IMR-90 (cell line): Measurements from ENCODE around the gene VSIR. TPM values are rescaled to one million over a fixed set of nuclear protein-coding genes. Genes with fewer than 3 reads are reported as not detected.

Source experiments
- ATAC-seq: fragments of 200-7000 bp; cut with Tn5 transposase; 2 replicates; pipeline ENCODE4 v1.9.1; 2020; ENCODE audit warnings: low read depth, mild to moderate bottlenecking, moderate library complexity
- BruUV-seq: library from RNA; stranded (reverse); fragments of 400-500 nt; replicated peaks from 2 replicates; lab custom pipeline; 2021; lab: Mats Ljungman, UMichigan
- CTCF ChIA-PET: fragments of 300-600 bp; formaldehyde crosslinking; extraction: SDS; loops from one replicate; lab custom pipeline; 2021; ENCODE audit warnings: antibody characterized with exemption; lab: Yijun Ruan, JAX
- POLR2A ChIA-PET: fragments of 300-600 bp; sonication (Branson Sonifier 250); formaldehyde crosslinking; loops from one replicate; lab custom pipeline; 2022; ENCODE audit warnings: antibody characterized with exemption; ENCODE audit not compliant: unreplicated experiment; lab: Charles Lee
- DNase-seq: peaks from one replicate; pipeline ENCODE4 v3.0.0; 2013
- H2AFZ ChIP-seq: replicated peaks from 2 replicates; pipeline ENCODE3; 2013; ENCODE audit warnings: low read length, mild to moderate bottlenecking; ENCODE audit not compliant: poor library complexity
- H2AK5ac ChIP-seq: 2 replicates; pipeline ENCODE4 v1.6.1; 2013; ENCODE audit warnings: low read depth, low read length, inconsistent platforms
- H2AK9ac ChIP-seq: replicated peaks from 2 replicates; pipeline ENCODE3; 2013; ENCODE audit warnings: mild to moderate bottlenecking, low read depth, low read length, moderate library complexity; ENCODE audit not compliant: poor library complexity
- H2BK120ac ChIP-seq: 2 replicates; pipeline ENCODE4 v1.6.1; 2013; ENCODE audit warnings: low read depth, low read length, inconsistent platforms
- H2BK15ac ChIP-seq: 3 replicates; pipeline ENCODE4 v1.6.1; 2013; ENCODE audit warnings: low read depth, low read length, inconsistent platforms
- H2BK20ac ChIP-seq: 2 replicates; pipeline ENCODE4 v1.6.1; 2013; ENCODE audit warnings: low read depth, mild to moderate bottlenecking, inconsistent platforms, low read length, moderate library complexity
- H2BK5ac ChIP-seq: 2 replicates; pipeline ENCODE4 v1.6.1; 2013; ENCODE audit warnings: mild to moderate bottlenecking, low read depth, low read length, inconsistent platforms; ENCODE audit not compliant: poor library complexity, severe bottlenecking
- H3K14ac ChIP-seq: replicated peaks from 2 replicates; pipeline ENCODE4 v1.6.1; 2013; ENCODE audit warnings: low read depth, low read length, inconsistent platforms
- H3K18ac ChIP-seq: 2 replicates; pipeline ENCODE4 v1.6.1; 2013; ENCODE audit warnings: low read depth, low read length, control low read depth
- H3K23ac ChIP-seq: 2 replicates; pipeline ENCODE4 v1.6.1; 2013; ENCODE audit warnings: low read depth, low read length, inconsistent platforms
- H3K27ac ChIP-seq: 2 replicates; pipeline ENCODE4 v1.5.1; 2013; ENCODE audit warnings: mild to moderate bottlenecking, control low read depth, low read length; ENCODE audit not compliant: insufficient read depth
- H3K27me3 ChIP-seq: 2 replicates; pipeline ENCODE4 v1.6.1; 2013; ENCODE audit warnings: low read length; ENCODE audit not compliant: control insufficient read depth, insufficient read depth
- H3K36me3 ChIP-seq: 2 replicates; pipeline ENCODE4 v1.6.1; 2013; ENCODE audit warnings: low read length, mixed read lengths; ENCODE audit not compliant: control insufficient read depth, insufficient read depth
- H3K4ac ChIP-seq: 2 replicates; pipeline ENCODE4 v1.6.1; 2013; ENCODE audit warnings: low read depth, low read length, inconsistent platforms
- H3K4me1 ChIP-seq: 2 replicates; pipeline ENCODE4 v1.6.1; 2013; ENCODE audit warnings: low read length, mixed read lengths; ENCODE audit not compliant: control insufficient read depth, insufficient read depth
- H3K4me2 ChIP-seq: 2 replicates; pipeline ENCODE4 v1.6.1; 2013; ENCODE audit warnings: low read depth, mild to moderate bottlenecking, control low read depth, low read length, moderate library complexity
- H3K4me3 ChIP-seq: 2 replicates; pipeline ENCODE4 v1.5.1; 2013; ENCODE audit warnings: low read depth, mild to moderate bottlenecking, control low read depth, low read length, moderate library complexity; ENCODE audit not compliant: insufficient read depth
- H3K56ac ChIP-seq: 2 replicates; pipeline ENCODE4 v1.6.1; 2013; ENCODE audit warnings: low read length, inconsistent platforms; ENCODE audit not compliant: insufficient read depth; ENCODE audit errors: extremely low read depth
- H3K79me1 ChIP-seq, 2 experiments: 2 replicates each; pipeline ENCODE4 v1.6.1; 2013; ENCODE audit warnings: low read length in 2 of 2, inconsistent platforms in 1 of 2, low read depth in 1 of 2
- H3K9ac ChIP-seq: 2 replicates; pipeline ENCODE4 v1.6.1; 2013; ENCODE audit warnings: low read depth, low read length, control low read depth
- H3K9me1 ChIP-seq: 2 replicates; pipeline ENCODE4 v1.6.1; 2013; ENCODE audit warnings: low read length, inconsistent platforms; ENCODE audit not compliant: insufficient read depth
- H3K9me3 ChIP-seq: 2 replicates; pipeline ENCODE4 v1.6.1; 2013; ENCODE audit warnings: low read length; ENCODE audit not compliant: control insufficient read depth, insufficient read depth
- H4K20me1 ChIP-seq: 2 replicates; pipeline ENCODE4 v1.6.1; 2013; ENCODE audit warnings: low read length, inconsistent platforms; ENCODE audit not compliant: insufficient read depth
- H4K5ac ChIP-seq: 2 replicates; pipeline ENCODE4 v1.6.1; 2013; ENCODE audit warnings: mild to moderate bottlenecking, low read depth, low read length, control low read depth
- H4K8ac ChIP-seq, 2 experiments: 2 replicates each; pipeline ENCODE4 v1.6.1; 2013; ENCODE audit warnings: low read depth in 2 of 2, low read length in 2 of 2, control low read depth in 1 of 2, inconsistent platforms in 1 of 2
- H4K91ac ChIP-seq: 2 replicates; pipeline ENCODE4 v1.6.1; 2013; ENCODE audit warnings: low read depth, low read length, inconsistent platforms; ENCODE audit not compliant: insufficient read depth
- BHLHE40 ChIP-seq: fragments of 150-350 bp; IDR thresholded peaks from 2 replicates; pipeline ENCODE4 v1.6.1; 2016; ENCODE audit warnings: mild to moderate bottlenecking, low read depth, low read length
- CEBPB ChIP-seq: IDR thresholded peaks from 2 replicates; pipeline ENCODE4 v1.6.1; 2012; ENCODE audit warnings: low read depth, low read length, improper control_type of control experiment
- CHD1 ChIP-seq: IDR thresholded peaks from 2 replicates; pipeline ENCODE4 v1.6.1; 2012; ENCODE audit warnings: low read depth, low read length, improper control_type of control experiment
- FOS ChIP-seq: fragments of 150-350 bp; IDR thresholded peaks from 2 replicates; pipeline ENCODE4 v1.6.1; 2016; ENCODE audit warnings: low read depth, low read length
- MAFK ChIP-seq: IDR thresholded peaks from 2 replicates; pipeline ENCODE4 v1.6.1; 2012; ENCODE audit warnings: low read depth, low read length, improper control_type of control experiment
- MAZ ChIP-seq: IDR thresholded peaks from 2 replicates; pipeline ENCODE4 v1.6.1; 2012; ENCODE audit warnings: low read depth, mild to moderate bottlenecking, low read length, improper control_type of control experiment, moderate library complexity, borderline replicate concordance
- MXI1 ChIP-seq: IDR thresholded peaks from 2 replicates; pipeline ENCODE4 v1.6.1; 2012; ENCODE audit warnings: low read depth, mild to moderate bottlenecking, low read length, moderate library complexity, borderline replicate concordance
- NFE2L2 ChIP-seq: fragments of 150-350 bp; IDR thresholded peaks from 2 replicates; pipeline ENCODE4 v1.6.1; 2016; ENCODE audit warnings: low read depth, mild to moderate bottlenecking, low read length
- POLR2A ChIP-seq: IDR thresholded peaks from 2 replicates; pipeline ENCODE4 v1.6.1; 2012; ENCODE audit warnings: mild to moderate bottlenecking, low read depth, low read length
- RAD21 ChIP-seq: IDR thresholded peaks from 2 replicates; pipeline ENCODE4 v1.6.1; 2012; ENCODE audit warnings: low read length, improper control_type of control experiment
- RCOR1 ChIP-seq: IDR thresholded peaks from 2 replicates; pipeline ENCODE4 v1.6.1; 2012; ENCODE audit warnings: mild to moderate bottlenecking, low read length, improper control_type of control experiment; ENCODE audit not compliant: insufficient replicate concordance
- RFX5 ChIP-seq: IDR thresholded peaks from 2 replicates; pipeline ENCODE4 v1.8.0; 2012; ENCODE audit warnings: low read depth, mild to moderate bottlenecking, low read length, moderate library complexity
- SMC3 ChIP-seq: fragments of 150-350 bp; IDR thresholded peaks from 2 replicates; pipeline ENCODE4 v1.6.1; 2016; ENCODE audit warnings: low read depth, mild to moderate bottlenecking, antibody characterized with exemption, low read length, moderate library complexity
- USF2 ChIP-seq: fragments of 150-350 bp; IDR thresholded peaks from 2 replicates; pipeline ENCODE4 v1.6.1; 2017; ENCODE audit warnings: mild to moderate bottlenecking, antibody characterized with exemption, low read length, low read depth
- WGBS, 2 experiments: methylation state at CpG; one replicate each; pipeline versions ENCODE4 v1.1.5 to v1.1.7; 2013; ENCODE audit warnings: missing lambda C conversion rate in 2 of 2; ENCODE audit not compliant: insufficient read length in 1 of 2; ENCODE audit errors: extremely low coverage in 2 of 2; 5-methylcytosine and 5-hydroxymethylcytosine counted together
- dilution Hi-C: fragments of 300-500 bp; cut with HindIII; formaldehyde crosslinking; loops from one replicate; pipeline ENCODE4 v1.14.3; 2018; ENCODE audit warnings: low sequenced_read_pairs; ENCODE audit not compliant: unreplicated experiment
- in situ Hi-C: fragments of 300-500 bp; cut with MboI; formaldehyde crosslinking; loops from 3 replicates; pipeline ENCODE4 v1.14.3; 2019; ENCODE audit warnings: low sequenced_read_pairs, inconsistent platforms, mixed read lengths
- intact Hi-C: fragments of 100-400 bp; cut with micrococcal nuclease; formaldehyde crosslinking; loops from 2 replicates; pipeline ENCODE4 v1.10.0; 2022
- polyA plus RNA-seq, 3 experiments: library from polyadenylated mRNA; depleted of rRNA; stranded (reverse); fragments of >200 nt; gene quantifications; 2 replicates each; pipeline ENCODE4 v1.2.3, GENCODE V29; 2012; ENCODE audit warnings: low replicate concordance in 1 of 3
- total RNA-seq: library from RNA; depleted of rRNA; stranded (reverse); fragments of >200 nt; gene quantifications from 2 replicates; pipeline ENCODE4 v1.2.3, GENCODE V29; 2012
- TF ChIP-seq, protein P1 (sequence below): conservative IDR thresholded peaks from 2 replicates; pipeline ENCODE4 v1.5.1; 2012; ENCODE audit warnings: mild to moderate bottlenecking, low read depth, low read length, improper control_type of control experiment
- TF ChIP-seq, protein P2 (sequence below): fragments of 150-350 bp; IDR thresholded peaks from 2 replicates; pipeline ENCODE4 v1.6.1; 2016; ENCODE audit warnings: low read depth, mild to moderate bottlenecking, low read length, moderate library complexity, borderline replicate concordance

VSIR gene
- total and polyA plus RNA-seq, 2 of the 4 experiments (the other 2 are of a cell fraction): 5.0 to 23.8 TPM

DNA sequence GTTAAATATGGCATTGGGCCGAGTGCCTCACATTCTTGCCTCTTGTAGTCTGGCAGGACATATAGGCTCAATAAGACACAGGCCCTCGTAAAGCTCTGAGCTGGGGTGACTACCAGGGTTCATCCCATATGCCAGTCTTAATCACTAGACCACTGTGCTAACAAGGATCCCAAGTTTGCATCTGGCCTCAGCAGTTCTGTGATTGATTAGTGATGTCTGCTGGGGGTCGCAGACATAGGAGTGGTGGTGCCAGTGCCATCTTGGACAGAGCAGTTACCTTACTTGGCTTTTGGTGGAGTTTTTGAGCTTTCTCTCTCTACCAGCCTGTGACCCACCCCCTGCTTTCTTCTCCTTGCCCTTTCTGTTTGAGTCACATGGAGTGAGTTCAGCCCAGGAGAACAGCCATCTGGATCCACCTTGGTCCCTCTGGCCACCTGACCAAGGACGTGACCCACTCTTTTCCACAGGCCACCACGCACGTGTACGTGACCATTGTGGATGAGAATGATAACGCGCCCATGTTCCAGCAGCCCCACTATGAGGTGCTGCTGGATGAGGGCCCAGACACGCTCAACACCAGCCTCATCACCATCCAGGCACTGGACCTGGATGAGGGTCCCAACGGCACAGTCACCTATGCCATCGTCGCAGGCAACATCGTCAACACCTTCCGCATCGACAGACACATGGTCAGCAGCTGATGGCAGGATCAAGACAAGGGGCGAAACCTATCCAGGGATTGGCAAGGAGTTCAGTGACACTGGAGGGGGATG, 4.1 kb upstream of the VSIR start:
- Histone ChIP-seq H3K4me1 (peaks cover 14% of the 10 kb centered on the region), H2BK20ac (no peak overlapping the region), H3K27ac (no peak overlapping the region), H3K4me2 (no peak overlapping the region), H2BK15ac (no peak overlapping the region), H4K8ac (no peak overlapping the region), H2BK5ac (no peak overlapping the region), H2BK120ac (no peak overlapping the region), H4K5ac (no peak overlapping the region), H3K4me3 (no peak overlapping the region), H3K18ac (no peak overlapping the region), H3K27me3 (peaks cover 38% of the 10 kb centered on the region), H3K14ac (no peak overlapping the region), H3K56ac (no peak overlapping the region), H4K91ac (no peak overlapping the region), H3K9me3 (no peaks in the 10 kb centered on the region), H3K9me1 (peaks cover 11% of the 10 kb centered on the region), H2AK9ac (no peak overlapping the region), H2AK5ac (no peak overlapping the region), H4K20me1 (no peaks in the 10 kb centered on the region), H3K4ac (no peak overlapping the region), H3K9ac (no peak overlapping the region), H3K79me1 (peaks cover 0 to 5% of the 10 kb centered on the region in 2 experiments; a peak in 1 of 4 replicates), H3K36me3 (no peaks in the 10 kb centered on the region), H3K23ac (no peak overlapping the region), H2AFZ (peak overlapping the region; percentile 38)
- DNase-seq (no peak), ATAC-seq (no peak)
- no TSS peak for BruUV-seq
- intact Hi-C loops (no loop called here), dilution Hi-C loops (no loop called here), in situ Hi-C loops (no loop called here)
- TF ChIP-seq, protein P1, sequence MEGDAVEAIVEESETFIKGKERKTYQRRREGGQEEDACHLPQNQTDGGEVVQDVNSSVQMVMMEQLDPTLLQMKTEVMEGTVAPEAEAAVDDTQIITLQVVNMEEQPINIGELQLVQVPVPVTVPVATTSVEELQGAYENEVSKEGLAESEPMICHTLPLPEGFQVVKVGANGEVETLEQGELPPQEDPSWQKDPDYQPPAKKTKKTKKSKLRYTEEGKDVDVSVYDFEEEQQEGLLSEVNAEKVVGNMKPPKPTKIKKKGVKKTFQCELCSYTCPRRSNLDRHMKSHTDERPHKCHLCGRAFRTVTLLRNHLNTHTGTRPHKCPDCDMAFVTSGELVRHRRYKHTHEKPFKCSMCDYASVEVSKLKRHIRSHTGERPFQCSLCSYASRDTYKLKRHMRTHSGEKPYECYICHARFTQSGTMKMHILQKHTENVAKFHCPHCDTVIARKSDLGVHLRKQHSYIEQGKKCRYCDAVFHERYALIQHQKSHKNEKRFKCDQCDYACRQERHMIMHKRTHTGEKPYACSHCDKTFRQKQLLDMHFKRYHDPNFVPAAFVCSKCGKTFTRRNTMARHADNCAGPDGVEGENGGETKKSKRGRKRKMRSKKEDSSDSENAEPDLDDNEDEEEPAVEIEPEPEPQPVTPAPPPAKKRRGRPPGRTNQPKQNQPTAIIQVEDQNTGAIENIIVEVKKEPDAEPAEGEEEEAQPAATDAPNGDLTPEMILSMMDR: no peak
- no peak for TF ChIP-seq SMC3
- no peak for TF ChIP-seq MAFK
- TF ChIP-seq CEBPB: no peak
- no peak for TF ChIP-seq NFE2L2
- TF ChIP-seq CHD1: no peak
- no peak for TF ChIP-seq RAD21
- no peak for TF ChIP-seq MAZ
- no peak for TF ChIP-seq RFX5
- TF ChIP-seq, protein P2, sequence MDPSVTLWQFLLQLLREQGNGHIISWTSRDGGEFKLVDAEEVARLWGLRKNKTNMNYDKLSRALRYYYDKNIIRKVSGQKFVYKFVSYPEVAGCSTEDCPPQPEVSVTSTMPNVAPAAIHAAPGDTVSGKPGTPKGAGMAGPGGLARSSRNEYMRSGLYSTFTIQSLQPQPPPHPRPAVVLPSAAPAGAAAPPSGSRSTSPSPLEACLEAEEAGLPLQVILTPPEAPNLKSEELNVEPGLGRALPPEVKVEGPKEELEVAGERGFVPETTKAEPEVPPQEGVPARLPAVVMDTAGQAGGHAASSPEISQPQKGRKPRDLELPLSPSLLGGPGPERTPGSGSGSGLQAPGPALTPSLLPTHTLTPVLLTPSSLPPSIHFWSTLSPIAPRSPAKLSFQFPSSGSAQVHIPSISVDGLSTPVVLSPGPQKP: no peak
- no peak for TF ChIP-seq FOS
- no peak for TF ChIP-seq USF2
- TF ChIP-seq BHLHE40: no peak
- TF ChIP-seq RCOR1: no peak
- TF ChIP-seq MXI1: no peak
- TF ChIP-seq POLR2A: no peak
- POLR2A ChIA-PET: no interaction called here
- WGBS, 2 experiments: 80% methylated on average over 2 of the region's 17 CpGs; no CpG with 5 or more reads in 1 of the 2 experiments
- CTCF ChIA-PET: no interaction called here
